Psoas muscle (tissue), 8 donors: ENCODE data around the gene PRELP. TPM values are rescaled to one million over a fixed set of nuclear protein-coding genes. Genes with fewer than 3 reads are reported as not detected.

Source experiments
- ATAC-seq, 4 donors: fragments of 200-7000 bp; cut with Tn5 transposase; one replicate each; pipeline ENCODE4 v1.9.1; 2020; ENCODE audit warnings: moderate library complexity in 3 of 4, mild to moderate bottlenecking in 2 of 4
- DNase-seq, 2 donors: peaks; one replicate each; pipeline ENCODE4 v3.0.0-alpha.2; 2020
- H3K27ac ChIP-seq: fragments of 200-600 bp; one replicate; pipeline ENCODE4 v1.8.0; 2022
- H3K27me3 ChIP-seq, 3 donors: fragments of 200-600 bp in 1 of 3; one replicate each; pipeline versions ENCODE4 v1.6.1 to v1.8.0; 2013 to 2022; ENCODE audit warnings: low read length in 2 of 3, mild to moderate bottlenecking in 2 of 3, moderate library complexity in 1 of 3; ENCODE audit not compliant: insufficient read depth in 3 of 3
- H3K36me3 ChIP-seq, 2 donors: fragments of 200-600 bp in 1 of 2; one replicate each; pipeline versions ENCODE4 v1.6.1 to v1.8.0; 2013 to 2022; ENCODE audit warnings: low read depth in 1 of 2, mild to moderate bottlenecking in 1 of 2, moderate library complexity in 1 of 2; ENCODE audit not compliant: insufficient read depth in 1 of 2
- H3K4me1 ChIP-seq: fragments of 200-600 bp; one replicate; pipeline ENCODE4 v1.8.0; 2022
- H3K4me3 ChIP-seq: fragments of 200-600 bp; one replicate; pipeline ENCODE4 v1.8.0; 2022; ENCODE audit warnings: mild to moderate bottlenecking
- H3K9me3 ChIP-seq: fragments of 200-600 bp; one replicate; pipeline ENCODE4 v1.8.0; 2022
- CTCF ChIP-seq: fragments of 200-600 bp; IDR thresholded peaks from one replicate; pipeline ENCODE4 v1.8.0; 2022; ENCODE audit warnings: antibody characterized with exemption
- WGBS, 3 donors: extraction: QIAGEN DNeasy Blood & Tissue Kit; methylation state at CpG; one replicate each; pipeline versions ENCODE4 v1.1.6 to v1.1.7; 2013; 5-methylcytosine and 5-hydroxymethylcytosine counted together
- intact Hi-C, 2 donors: fragments of 100-400 bp; cut with DNase I; formaldehyde crosslinking; loops; one replicate each; pipeline versions ENCODE4 v1.11.0 to v1.14.2; 2022
- polyA plus RNA-seq, 3 donors: library from polyadenylated mRNA; stranded (reverse); fragments of 200-250 nt; gene quantifications; one replicate each; pipeline ENCODE4 v1.2.3, GENCODE V29; 2013
- total RNA-seq, 4 donors: library from RNA; stranded (reverse); fragmentation: NEBNext Ultra II Directional in 2 of 4; extraction: Animal tissue kit (Norgen Biotek cat#: 25700) in 2 of 4; gene quantifications; one replicate each; pipeline versions ENCODE4 v1.2.1 to v1.2.4, GENCODE V29; 2021 to 2023
- donor health status: healthy with polysubstance abuse.
- donor health status: DM: no; HTN: no; CAD: no; lungs with moderate emphysema.
- donor health status: Bipolar disorder and iron deficiency.
- donor health status: healthy.
- donor health status: DM: yes; HTN: yes; CAD: no.
- donor health status: DM: no; HTN: no; CAD: no.
- donor health status: DM: no; HTN: no; CAD: no.
- donor health status: DM: yes; HTN: yes; CAD: no.

The PRELP gene
- total and polyA plus RNA-seq, 7 donors: 3.0 to 20.6 (median 6.6) TPM

DNA sequence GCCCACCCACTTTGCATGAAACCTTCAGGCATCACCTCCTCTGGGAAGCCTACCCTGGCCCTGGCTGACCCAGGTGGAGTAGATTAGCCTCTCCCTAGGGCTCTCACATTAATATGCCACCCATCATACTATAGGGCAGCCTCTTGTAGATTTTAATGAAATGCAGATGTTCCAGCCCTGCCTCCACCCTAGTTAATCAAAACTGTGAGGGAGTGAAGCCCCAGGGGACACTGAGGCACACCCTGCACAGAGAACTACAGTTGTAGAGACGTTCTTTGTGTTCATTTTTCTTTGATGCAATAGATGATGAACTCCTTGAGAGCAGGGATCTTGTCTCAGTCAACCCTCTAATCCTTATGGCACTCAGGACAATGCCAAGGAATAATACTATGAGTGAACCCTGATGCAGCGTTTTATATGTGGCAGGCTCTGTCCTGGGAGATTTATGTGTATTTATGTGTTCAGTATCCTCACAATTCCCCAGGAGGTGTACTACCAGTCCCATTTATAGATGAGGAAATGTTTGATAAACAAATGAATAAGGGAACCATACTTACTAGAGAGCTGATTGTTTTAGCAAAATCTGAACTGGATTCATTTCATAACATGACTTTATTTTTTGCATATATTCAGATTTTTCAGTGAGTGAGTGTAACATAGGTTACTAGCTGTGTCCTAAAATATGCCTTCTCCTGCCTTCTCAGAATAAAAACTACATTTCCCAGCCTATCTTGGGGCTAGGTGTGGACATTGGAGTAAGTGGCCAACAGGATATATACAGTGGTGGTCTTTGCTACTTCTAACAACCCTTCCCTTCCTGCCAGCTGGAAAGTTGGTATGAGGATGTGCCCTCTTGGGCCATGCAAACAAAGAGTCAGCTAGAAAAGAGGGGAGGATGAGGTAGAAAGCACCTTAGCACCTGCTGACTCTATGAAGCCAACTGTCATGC lies 23.5 kb upstream of the PRELP start:
- Histone ChIP-seq H3K4me3 (no peak overlapping the region), H3K36me3 (no peaks in the 10 kb centered on the region), H3K27me3 (peaks cover 0 to 28% (median 3%) of the 10 kb centered on the region in 3 donors), H3K9me3 (no peaks in the 10 kb centered on the region), H3K27ac (no peak overlapping the region), H3K4me1 (no peaks in the 10 kb centered on the region)
- ATAC-seq: no peak
- DNase-seq: no peak
- intact Hi-C loops: no loop called here
- no peak for TF ChIP-seq CTCF
- WGBS, 3 donors: 33 to 55% (median 47%) methylated on average over 2 of the region's 2 CpGs

- ATAC-seq (no peak), DNase-seq (no peak)
- Histone ChIP-seq H3K27me3 (peaks cover 0 to 28% (median 3%) of the 10 kb centered on the region in 3 donors), H3K9me3 (no peaks in the 10 kb centered on the region), H3K27ac (no peak overlapping the region), H3K4me1 (no peaks in the 10 kb centered on the region), H3K36me3 (no peaks in the 10 kb centered on the region), H3K4me3 (no peak overlapping the region)
- intact Hi-C loops: no loop called here
- WGBS, 3 donors: 42 to 55% (median 47%) methylated on average over 5 of the region's 5 CpGs
- TF ChIP-seq CTCF: no peak
Observed at GRCh38 chr1:203453016-203453415, 22.6 kb upstream of the PRELP start.

GRCh38 chr1:203453616-203454015 lies 22.0 kb upstream of the PRELP start:
- no peaks in the 10 kb centered on the region for H3K9me3 ChIP-seq
- 16 to 27% (median 17%) methylated on average over 5 of the region's 5 CpGs for WGBS, 3 donors
- H3K27ac ChIP-seq: no peak overlapping the region
- H3K4me1 ChIP-seq: no peaks in the 10 kb centered on the region
- DNase-seq (no peak), ATAC-seq (no peak)
- H3K27me3 ChIP-seq: peaks cover 0 to 28% (median 3%) of the 10 kb centered on the region in 3 donors
- intact Hi-C loops: no loop called here
- no peak overlapping the region for H3K4me3 ChIP-seq
- no peak for TF ChIP-seq CTCF
- H3K36me3 ChIP-seq: no peaks in the 10 kb centered on the region

DNA sequence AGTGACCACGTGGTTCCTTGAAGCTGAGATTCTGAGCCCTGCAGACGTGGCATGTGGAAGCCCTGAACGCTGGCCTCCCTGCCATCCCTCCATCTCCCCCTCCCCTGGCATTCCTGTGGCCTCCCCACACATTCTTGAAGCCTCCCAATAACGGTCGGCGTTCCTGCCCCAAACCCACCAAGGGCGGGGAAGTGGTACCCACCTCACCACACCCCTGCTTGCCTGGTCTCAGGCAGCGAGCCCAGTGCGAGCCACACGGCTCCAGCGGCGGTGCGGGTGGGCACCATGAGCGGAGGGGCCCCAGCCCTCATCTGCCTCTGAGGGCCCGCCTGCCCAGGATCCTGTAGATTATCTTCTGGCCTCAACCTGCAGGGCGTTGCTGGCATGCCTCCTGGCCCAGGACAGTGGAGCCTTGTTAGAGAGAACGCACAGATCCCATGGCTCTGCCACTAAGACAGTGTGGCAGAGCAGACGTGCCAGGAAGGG lies 20.6 kb upstream of the PRELP start:
- DNase-seq (no peak), ATAC-seq (no peak)
- H3K36me3 ChIP-seq: no peaks in the 10 kb centered on the region
- H3K27me3 ChIP-seq: peaks cover 0 to 28% (median 3%) of the 10 kb centered on the region in 3 donors
- no peaks in the 10 kb centered on the region for H3K9me3 ChIP-seq
- intact Hi-C loops: no loop called here
- 80% methylated on average over 17 to 18 of the region's 18 CpGs for WGBS, 3 donors
- H3K4me3 ChIP-seq: no peak overlapping the region
- no peak overlapping the region for H3K27ac ChIP-seq
- TF ChIP-seq CTCF: no peak
- H3K4me1 ChIP-seq: no peaks in the 10 kb centered on the region
